HUES6 (cell line): ENCODE results near the gene WSCD1.

Source experiments
- H3K27ac ChIP-seq: 2 replicates; pipeline ENCODE4 v1.7.0; 2013; ENCODE audit warnings: low read depth, mild to moderate bottlenecking, low read length, inconsistent platforms
- H3K27me3 ChIP-seq: 2 replicates; pipeline ENCODE4 v1.6.1; 2013; ENCODE audit warnings: low read length; ENCODE audit not compliant: control insufficient read depth, insufficient read depth
- H3K36me3 ChIP-seq: 2 replicates; pipeline ENCODE4 v1.6.1; 2013; ENCODE audit warnings: low read length; ENCODE audit not compliant: control insufficient read depth, insufficient read depth
- H3K4me1 ChIP-seq: 2 replicates; pipeline ENCODE4 v1.6.1; 2013; ENCODE audit warnings: low read length; ENCODE audit not compliant: control insufficient read depth, insufficient read depth
- H3K4me3 ChIP-seq: 2 replicates; pipeline ENCODE4 v1.5.1; 2013; ENCODE audit warnings: low read depth, low read length
- H3K9ac ChIP-seq: one replicate; pipeline ENCODE4 v1.6.1; 2013; ENCODE audit warnings: mild to moderate bottlenecking, low read length
- H3K9me3 ChIP-seq: 2 replicates; pipeline ENCODE4 v1.6.1; 2013; ENCODE audit warnings: low read depth, low read length; ENCODE audit not compliant: control insufficient read depth, insufficient read depth

Gene WSCD1

DNA sequence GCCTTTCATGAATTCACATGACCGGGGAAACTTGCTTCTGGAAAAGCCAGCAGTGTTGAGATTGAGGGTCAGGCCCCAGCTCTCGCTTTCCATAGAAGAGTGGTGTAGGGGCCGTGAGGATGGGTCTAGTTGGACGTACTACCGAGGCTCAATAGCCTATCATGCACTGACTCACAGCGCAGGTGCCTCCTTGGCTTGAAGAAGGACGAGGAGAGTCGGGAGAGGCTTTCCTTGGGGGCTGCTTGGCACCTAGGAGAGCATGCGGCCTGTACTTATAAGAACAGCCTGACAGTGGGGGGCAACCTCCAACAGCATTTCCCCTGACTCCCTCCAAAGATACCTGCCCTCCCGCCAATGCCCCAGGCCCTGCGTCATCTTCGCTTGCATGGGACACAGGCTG lies 37.6 kb downstream of the WSCD1 start:
- Histone ChIP-seq H3K9ac (no peak overlapping the region), H3K9me3 (no peaks in the 10 kb centered on the region), H3K36me3 (peaks cover 12% of the 10 kb centered on the region), H3K27me3 (no peaks in the 10 kb centered on the region), H3K27ac (no peak overlapping the region), H3K4me3 (no peak overlapping the region), H3K4me1 (peaks cover 8% of the 10 kb centered on the region; the same call in 1 of the 2 replicates)

DNA sequence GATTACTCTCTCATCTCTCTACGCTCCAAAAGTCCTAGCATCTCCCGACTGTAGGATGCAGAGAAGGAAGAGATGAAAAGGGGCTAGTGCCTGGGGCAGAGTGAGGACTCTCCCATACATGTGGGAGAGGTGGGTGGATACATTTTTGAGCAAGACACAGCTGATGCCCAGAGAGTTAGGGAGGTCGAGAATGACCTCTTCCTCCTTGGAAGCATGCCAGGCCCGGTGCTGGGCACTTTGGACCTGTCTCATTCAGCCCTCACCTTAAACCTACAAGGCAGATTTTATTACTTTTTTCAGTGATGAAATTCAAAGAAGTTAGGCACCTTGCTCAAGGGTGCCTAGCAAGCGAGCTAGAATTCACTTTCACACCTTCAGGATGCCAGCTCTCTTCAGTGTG lies 38.2 kb downstream of the WSCD1 start:
- Histone ChIP-seq H3K9me3 (no peaks in the 10 kb centered on the region), H3K27ac (no peak overlapping the region), H3K36me3 (peaks cover 12% of the 10 kb centered on the region), H3K9ac (no peak overlapping the region), H3K4me3 (no peak overlapping the region), H3K4me1 (peaks cover 3% of the 10 kb centered on the region; the same call in 1 of the 2 replicates), H3K27me3 (no peaks in the 10 kb centered on the region)

- Histone ChIP-seq H3K4me3 (no peak overlapping the region), H3K36me3 (peaks cover 12% of the 10 kb centered on the region), H3K27me3 (no peaks in the 10 kb centered on the region), H3K9ac (no peak overlapping the region), H3K4me1 (no peaks in the 10 kb centered on the region), H3K9me3 (no peaks in the 10 kb centered on the region), H3K27ac (no peak overlapping the region)
Measured at GRCh38 chr17:6108987-6109386, 38.8 kb downstream of the WSCD1 start.

DNA sequence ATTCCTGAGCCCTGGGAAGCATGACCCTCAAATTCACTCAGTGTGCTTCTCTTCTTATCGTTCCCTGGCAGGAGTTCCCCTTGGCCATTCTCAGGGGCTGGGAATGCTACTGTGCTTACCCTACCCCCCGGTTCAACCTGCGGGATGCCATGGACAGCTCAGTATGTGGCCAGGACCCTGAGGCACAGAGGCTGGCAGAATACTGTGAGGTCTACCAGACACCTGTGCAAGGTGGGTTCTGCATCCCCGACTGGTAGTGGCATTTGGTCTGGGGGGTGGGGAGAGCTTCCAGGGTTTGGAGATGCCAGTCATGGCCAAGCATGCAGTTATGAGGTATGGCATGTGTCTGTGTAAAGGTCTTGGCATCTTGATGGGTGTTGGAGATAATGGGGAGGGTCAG lies 39.4 kb downstream of the WSCD1 start:
- no peaks in the 10 kb centered on the region for H3K9me3 ChIP-seq
- no peaks in the 10 kb centered on the region for H3K27me3 ChIP-seq
- peaks cover 12% of the 10 kb centered on the region for H3K36me3 ChIP-seq
- no peak overlapping the region for H3K27ac ChIP-seq
- no peak overlapping the region for H3K4me3 ChIP-seq
- no peaks in the 10 kb centered on the region for H3K4me1 ChIP-seq
- H3K9ac ChIP-seq, result no peak overlapping the region

GRCh38 chr17:6110088-6110487 lies 39.9 kb downstream of the WSCD1 start:
- Histone ChIP-seq H3K9ac (no peak overlapping the region), H3K4me1 (no peaks in the 10 kb centered on the region), H3K27me3 (no peaks in the 10 kb centered on the region), H3K4me3 (no peak overlapping the region), H3K9me3 (no peaks in the 10 kb centered on the region), H3K36me3 (peaks cover 12% of the 10 kb centered on the region), H3K27ac (no peak overlapping the region)

DNA sequence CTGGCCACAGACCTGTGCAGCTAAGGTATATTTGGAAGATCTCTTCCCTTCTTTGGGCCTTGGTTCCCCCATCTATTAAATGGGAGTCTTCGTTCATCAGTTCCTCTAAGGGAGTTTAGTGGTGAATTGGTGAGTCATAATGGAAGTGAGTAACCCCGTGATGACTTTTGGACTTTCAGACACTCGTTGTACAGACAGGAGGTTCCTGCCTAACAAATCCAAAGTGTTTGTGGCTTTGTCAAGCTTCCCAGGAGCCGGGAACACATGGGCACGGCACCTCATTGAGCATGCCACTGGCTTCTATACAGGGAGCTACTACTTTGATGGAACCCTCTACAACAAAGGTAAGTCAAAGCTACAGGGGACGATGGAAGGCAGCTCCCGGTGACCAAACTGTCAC lies 40.4 kb downstream of the WSCD1 start:
- no peaks in the 10 kb centered on the region for H3K9me3 ChIP-seq
- H3K36me3 ChIP-seq, result peaks cover 12% of the 10 kb centered on the region
- no peak overlapping the region for H3K4me3 ChIP-seq
- H3K27me3 ChIP-seq, result no peaks in the 10 kb centered on the region
- no peak overlapping the region for H3K9ac ChIP-seq
- H3K4me1 ChIP-seq, result no peaks in the 10 kb centered on the region
- H3K27ac ChIP-seq, result no peak overlapping the region

GRCh38 chr17:6120351-6120750 lies 50.2 kb downstream of the WSCD1 start:
- peaks cover 8% of the 10 kb centered on the region; the same call in 1 of the 2 replicates for H3K9me3 ChIP-seq
- no peak overlapping the region for H3K4me3 ChIP-seq
- H3K4me1 ChIP-seq, result no peaks in the 10 kb centered on the region
- no peaks in the 10 kb centered on the region for H3K27me3 ChIP-seq
- H3K9ac ChIP-seq, result no peak overlapping the region
- H3K27ac ChIP-seq, result no peak overlapping the region
- H3K36me3 ChIP-seq, result peaks cover 22% of the 10 kb centered on the region; the same call in 1 of the 2 replicates

GRCh38 chr17:6124856-6125255 lies 54.7 kb downstream of the WSCD1 start:
- H3K9me3 ChIP-seq, result peaks cover 8% of the 10 kb centered on the region; the same call in 1 of the 2 replicates
- no peak overlapping the region for H3K4me3 ChIP-seq
- no peak overlapping the region for H3K9ac ChIP-seq
- no peaks in the 10 kb centered on the region for H3K27me3 ChIP-seq
- peaks cover 16% of the 10 kb centered on the region; the same call in 1 of the 2 replicates for H3K36me3 ChIP-seq
- no peak overlapping the region for H3K27ac ChIP-seq
- no peaks in the 10 kb centered on the region for H3K4me1 ChIP-seq

DNA sequence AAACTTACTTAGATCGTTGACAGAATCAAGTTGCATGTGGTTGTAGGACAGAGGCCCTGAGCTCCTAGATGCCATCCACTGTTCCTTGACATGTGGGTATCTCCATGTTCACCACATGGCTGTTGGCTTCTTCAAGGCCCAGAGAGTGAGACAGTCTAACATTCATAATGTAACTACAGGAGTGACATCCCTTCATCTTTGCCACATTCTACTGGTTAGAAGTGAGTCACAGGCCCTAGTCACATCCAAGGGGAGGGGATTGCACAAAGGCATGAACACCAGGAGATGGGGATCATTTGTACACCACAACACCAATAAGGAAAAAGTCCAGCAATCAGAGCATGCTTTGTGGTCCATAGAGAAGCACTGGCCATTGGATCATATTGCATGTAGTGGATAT lies 56.6 kb downstream of the WSCD1 start:
- Histone ChIP-seq H3K4me1 (no peaks in the 10 kb centered on the region), H3K4me3 (no peak overlapping the region), H3K9ac (no peak overlapping the region), H3K27ac (no peak overlapping the region), H3K36me3 (0 out of 2 replicates have a peak, but pooled peaks cover under 1% of the 10 kb centered on the region), H3K27me3 (no peaks in the 10 kb centered on the region), H3K9me3 (peaks cover 8% of the 10 kb centered on the region; the same call in 1 of the 2 replicates)

- Histone ChIP-seq H3K4me3 (no peak overlapping the region), H3K9ac (no peak overlapping the region), H3K27ac (no peak overlapping the region), H3K36me3 (no peaks in the 10 kb centered on the region), H3K27me3 (no peaks in the 10 kb centered on the region), H3K9me3 (no peaks in the 10 kb centered on the region), H3K4me1 (peaks cover 10% of the 10 kb centered on the region)
Measured at GRCh38 chr17:6134721-6135120, 64.5 kb downstream of the WSCD1 start.

GRCh38 chr17:6135236-6135635 lies 65.1 kb downstream of the WSCD1 start:
- no peak overlapping the region for H3K9ac ChIP-seq
- H3K4me1 ChIP-seq, result peaks cover 13% of the 10 kb centered on the region
- no peak overlapping the region for H3K4me3 ChIP-seq
- H3K27me3 ChIP-seq, result no peaks in the 10 kb centered on the region
- H3K9me3 ChIP-seq, result no peaks in the 10 kb centered on the region
- H3K36me3 ChIP-seq, result no peaks in the 10 kb centered on the region
- no peak overlapping the region for H3K27ac ChIP-seq

DNA sequence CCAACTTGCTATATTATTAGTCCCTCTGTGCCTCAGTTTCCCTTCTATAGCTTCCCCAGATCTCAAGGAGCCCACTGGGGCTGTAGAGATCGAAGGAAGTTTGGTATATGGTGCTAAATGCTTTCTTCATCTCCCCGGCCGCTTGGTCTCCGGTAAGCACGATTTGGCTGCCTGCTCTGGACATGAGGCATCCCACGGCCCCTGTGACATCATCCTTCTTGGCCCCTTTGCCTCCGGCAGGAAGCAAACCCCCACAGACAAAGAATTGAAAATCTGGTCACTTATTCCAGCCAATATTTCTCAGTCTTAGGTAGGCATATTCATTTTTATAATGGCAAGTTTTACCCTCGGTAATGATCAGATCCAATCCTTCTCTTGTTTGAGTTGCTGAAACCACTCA lies 65.8 kb downstream of the WSCD1 start:
- Histone ChIP-seq H3K4me3 (no peak overlapping the region), H3K9ac (no peak overlapping the region), H3K36me3 (no peaks in the 10 kb centered on the region), H3K9me3 (no peaks in the 10 kb centered on the region), H3K4me1 (peaks cover 13% of the 10 kb centered on the region), H3K27me3 (no peaks in the 10 kb centered on the region), H3K27ac (no peak overlapping the region)
